SW 1271 (cell line): ENCODE results near the gene ABCC4.

Source experiments
- DNase-seq, 2 experiments: peaks; one replicate each; lab custom pipeline; 2025; lab: John Stamatoyannopoulos, UW

Gene ABCC4

GRCh38 chr13:95154413-95154886 is 146.8 kb downstream of the ABCC4 start:
- DNase-seq = no peak

DNA sequence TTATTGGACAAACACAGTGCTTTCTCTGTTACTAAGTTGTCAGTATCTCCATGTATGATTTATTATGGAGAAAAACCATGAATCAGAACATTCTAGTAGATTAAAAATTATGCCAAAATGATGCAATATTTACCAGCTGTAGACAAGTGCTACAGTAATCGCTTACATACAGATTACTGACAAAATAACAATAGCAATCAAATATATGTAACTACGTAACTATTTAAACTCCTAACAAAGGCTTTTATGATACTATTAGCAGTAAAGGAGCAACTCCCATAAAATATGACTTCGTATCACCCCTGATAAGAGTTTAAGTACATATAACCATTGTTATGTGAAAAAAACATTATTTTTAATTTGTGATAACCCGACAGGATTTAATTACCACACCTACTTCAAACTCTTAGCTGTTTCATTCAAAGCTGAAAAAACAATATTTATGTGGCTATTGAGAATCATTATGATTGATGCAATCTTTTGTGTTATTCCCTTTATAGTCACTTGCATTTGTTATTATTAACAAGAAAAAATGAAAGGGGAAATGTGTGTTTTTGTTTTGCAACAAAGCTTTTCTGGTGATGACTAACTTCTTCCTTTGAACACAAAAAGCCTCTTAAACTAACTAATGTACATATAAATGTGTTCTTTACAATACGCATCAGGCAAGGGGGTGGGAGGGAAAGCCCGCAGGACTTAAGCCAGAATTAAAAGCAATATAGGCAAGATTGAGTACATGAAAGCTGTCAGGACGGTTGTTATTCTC is 147.4 kb downstream of the ABCC4 start:
- DNase-seq = no peak

DNA sequence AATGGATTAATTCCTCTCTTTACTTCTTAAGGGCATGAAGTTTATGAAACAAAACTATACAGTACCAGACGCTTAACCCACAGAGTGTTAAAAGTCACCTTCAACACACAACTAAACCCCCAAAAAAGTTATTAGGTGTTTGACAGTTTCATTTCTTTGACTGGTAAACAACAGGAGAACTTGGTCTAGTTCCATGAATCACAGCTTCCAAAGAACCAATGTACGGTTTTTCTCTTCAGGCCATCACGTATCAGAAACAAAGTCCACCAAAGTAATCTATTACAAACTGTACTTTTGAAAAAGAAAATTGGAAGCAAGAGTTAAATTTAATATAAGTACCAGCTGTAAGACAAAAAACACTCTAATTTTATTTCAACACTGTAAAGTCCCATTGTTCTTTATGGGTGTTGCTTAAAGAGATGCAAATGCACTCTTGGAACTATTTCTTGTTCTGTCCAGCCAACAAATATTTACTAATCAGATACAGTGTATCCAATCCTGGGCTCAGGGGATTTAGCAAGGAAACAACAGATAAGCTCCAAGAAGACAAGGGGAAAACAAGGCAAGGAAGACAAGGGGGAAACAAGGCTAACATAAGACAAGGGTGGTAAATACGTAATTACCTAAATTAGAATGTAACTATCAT is 149.2 kb downstream of the ABCC4 start:
- no peak for DNase-seq

DNA sequence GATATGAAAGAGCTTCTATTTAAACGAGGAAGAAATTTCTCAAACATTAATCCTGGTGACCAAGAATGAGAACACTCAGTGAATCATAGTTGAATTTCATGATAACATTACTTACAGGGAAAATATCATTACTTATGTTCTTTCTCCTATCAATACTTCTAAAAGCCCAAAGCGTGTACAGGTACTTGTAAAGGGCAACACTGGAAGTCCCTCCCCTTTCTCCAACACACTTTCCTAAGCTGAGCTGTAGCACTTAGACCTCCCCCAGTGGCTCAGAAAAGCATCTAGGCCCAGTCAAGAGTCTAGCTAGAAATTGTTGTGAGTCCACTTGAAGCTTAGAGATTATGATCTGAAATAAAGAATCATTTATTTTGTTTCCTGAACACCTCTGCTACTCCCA is 150.7 kb downstream of the ABCC4 start:
- DNase-seq = no peak

DNA sequence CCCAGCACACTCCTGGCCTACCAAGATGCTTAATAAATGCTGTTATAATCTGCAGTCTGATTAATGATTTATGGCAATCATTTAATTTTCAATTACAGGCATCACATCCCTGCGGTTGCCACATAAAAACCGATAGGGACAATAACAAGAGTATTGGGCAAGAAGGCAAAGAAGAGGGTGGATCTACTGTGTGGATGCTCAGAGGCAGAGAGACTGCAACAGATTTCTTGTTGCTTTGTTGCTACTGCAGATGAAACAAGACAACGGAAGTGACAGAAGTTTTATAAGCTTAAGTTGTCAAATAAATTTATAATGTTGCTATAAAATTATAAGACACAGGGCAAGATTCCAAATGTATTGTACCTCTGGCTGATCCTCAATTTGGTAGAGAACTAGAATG is 154.8 kb downstream of the ABCC4 start:
- DNase-seq = no peak

GRCh38 chr13:95145587-95145986 is 155.7 kb downstream of the ABCC4 start:
- DNase-seq = no peak

GRCh38 chr13:95140502-95140901 is 160.7 kb downstream of the ABCC4 start:
- DNase-seq = no peak

- DNase-seq = no peak
Observed at GRCh38 chr13:95138876-95139585, 162.2 kb downstream of the ABCC4 start.

DNA sequence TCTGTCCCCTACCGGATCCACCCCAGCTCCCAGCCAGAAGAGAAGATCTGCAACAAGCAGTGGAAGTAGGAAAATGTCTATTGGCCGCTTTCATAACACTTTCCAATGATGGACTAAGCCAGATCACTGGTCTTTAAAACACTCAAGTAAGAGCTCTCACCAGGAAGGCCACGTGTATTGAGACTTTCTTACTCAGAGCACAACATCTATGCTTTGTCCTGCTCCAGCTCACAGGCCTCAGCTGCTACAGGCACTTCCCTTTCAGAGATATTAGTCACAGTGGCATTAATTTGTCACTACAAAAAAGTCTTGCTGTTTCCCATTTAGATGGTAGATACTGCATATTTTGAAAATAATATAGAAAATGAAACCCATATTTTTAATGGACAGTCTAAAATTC is 164.2 kb downstream of the ABCC4 start:
- no peak for DNase-seq

DNA sequence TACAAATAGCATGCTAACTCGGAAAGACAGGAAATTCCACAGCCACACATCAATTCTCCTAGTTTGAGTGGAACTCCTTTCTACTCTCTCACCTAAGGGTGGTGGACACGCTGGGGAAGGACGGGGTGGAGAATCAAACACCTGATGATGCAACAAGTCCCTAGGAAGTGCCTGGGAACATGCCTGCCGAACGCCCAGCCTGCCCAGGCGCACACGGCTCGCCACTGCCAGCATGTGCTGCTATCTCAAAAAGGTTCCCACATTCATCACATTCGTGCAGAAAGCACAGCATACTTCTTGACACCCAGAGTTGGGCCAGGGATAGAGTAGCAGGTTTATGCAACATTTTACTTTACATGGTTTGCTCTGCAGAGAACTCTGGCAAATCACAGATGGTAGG is 164.6 kb downstream of the ABCC4 start:
- DNase-seq = no peak

DNA sequence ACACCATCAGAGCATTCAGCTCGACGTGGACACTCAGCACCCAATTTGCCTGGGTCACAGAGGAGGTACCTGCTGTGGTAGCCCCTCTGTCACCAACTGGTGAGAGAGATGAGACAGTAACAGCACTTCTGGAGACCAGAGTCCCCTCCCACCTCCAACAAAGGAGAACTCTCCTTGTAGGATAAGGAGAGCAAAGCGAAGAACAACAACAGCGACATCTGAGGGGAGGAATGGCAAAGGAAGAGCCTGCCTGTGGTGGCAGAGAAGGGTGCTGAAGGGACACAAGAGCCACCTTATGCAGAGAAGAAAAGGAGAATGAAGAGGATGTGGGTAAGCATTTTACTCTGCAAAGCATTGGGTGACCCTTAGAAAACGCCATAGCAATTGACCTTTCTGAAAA is 167.8 kb downstream of the ABCC4 start:
- DNase-seq = no peak

DNA sequence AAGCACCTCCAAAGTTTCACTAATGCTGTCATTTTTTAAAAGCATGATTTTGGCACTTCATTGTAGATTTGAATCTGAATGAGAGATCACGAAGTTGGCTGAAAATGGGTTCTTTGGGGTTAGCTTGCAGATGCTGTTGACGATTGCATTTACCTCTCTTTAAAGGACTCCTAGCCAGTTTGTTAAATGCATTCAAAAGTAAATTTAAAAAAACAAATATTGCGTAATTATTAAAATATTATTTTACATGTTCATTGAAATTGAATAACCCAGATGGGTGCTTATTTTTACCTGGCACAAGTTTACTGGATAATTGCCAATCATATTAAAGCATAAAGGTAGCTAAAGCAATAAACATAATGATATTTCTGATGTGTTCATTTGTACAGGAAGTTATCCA is 172.2 kb downstream of the ABCC4 start:
- DNase-seq = no peak

DNA sequence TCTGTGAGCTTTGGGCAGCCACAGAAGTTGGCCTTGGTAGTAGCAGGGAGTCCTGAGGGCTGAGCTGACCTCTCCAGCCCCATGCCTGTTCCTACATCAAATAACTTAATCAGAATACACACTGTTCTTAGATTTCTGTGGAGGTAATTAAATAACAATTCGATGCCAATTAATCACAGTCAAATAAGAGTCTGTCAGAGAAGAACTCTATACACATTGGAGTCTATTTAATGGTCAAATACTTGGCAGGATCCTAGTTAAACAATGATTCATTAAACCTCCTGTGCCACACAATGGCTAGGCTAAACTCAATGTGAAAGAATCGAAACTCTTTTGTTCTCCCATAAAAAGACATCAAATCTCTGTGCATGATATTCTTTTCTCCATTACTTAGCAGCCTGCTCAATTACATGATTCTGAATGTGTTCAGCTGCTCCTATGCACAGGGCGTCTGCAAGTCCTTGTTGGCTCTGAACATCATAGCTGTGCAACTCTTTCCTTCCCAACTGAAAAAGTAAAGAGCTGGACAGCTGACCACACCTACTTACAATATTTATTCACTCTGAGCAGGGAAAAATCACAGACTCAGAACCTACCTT is 173.1 kb downstream of the ABCC4 start:
- no peak for DNase-seq

- no peak for DNase-seq
Observed at GRCh38 chr13:95124959-95125358, 176.3 kb downstream of the ABCC4 start.

DNA sequence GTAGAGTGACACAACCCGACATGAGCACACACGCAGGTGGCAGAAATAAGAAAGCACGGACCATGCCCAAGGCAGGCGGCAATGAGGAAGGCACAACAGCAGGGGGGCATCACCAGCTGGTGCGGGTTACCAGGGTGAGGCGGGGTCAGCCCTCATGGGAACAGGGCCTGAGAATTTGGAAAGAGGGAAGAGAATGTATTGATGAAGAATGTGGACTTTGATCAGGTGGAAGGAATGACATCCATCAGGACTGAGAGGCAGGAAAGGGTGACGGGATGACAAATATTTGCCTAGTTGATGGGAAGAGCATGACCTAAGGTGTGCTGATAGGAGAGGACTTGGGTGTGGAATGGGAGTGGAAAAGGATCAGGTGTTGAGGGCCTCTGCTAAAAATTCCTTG is 177.5 kb downstream of the ABCC4 start:
- DNase-seq = no peak

DNA sequence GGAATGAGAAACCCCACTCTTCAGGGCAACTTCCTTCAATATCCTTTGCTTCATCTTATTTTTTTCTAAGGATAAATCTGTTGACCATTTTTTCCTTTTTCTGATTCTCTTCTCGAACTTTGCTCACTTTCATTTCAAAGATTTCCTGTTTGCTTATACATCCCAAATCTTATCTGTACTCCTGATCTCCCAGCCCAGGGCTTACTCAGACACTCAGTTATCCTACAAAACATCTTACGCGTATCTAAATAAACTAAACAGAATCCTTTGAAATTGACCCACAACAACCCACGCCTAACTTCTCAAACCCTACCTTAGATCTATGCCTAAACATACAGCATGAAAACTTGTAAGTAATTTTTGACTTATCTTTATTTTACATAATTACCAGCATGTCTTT is 179.2 kb downstream of the ABCC4 start:
- no peak for DNase-seq

GRCh38 chr13:95121516-95121915 is 179.7 kb downstream of the ABCC4 start:
- DNase-seq = no peak

- no peak for DNase-seq
Observed at GRCh38 chr13:95120650-95121049, 180.6 kb downstream of the ABCC4 start.

GRCh38 chr13:95118541-95119324 is 182.5 kb downstream of the ABCC4 start:
- DNase-seq = no peak

DNA sequence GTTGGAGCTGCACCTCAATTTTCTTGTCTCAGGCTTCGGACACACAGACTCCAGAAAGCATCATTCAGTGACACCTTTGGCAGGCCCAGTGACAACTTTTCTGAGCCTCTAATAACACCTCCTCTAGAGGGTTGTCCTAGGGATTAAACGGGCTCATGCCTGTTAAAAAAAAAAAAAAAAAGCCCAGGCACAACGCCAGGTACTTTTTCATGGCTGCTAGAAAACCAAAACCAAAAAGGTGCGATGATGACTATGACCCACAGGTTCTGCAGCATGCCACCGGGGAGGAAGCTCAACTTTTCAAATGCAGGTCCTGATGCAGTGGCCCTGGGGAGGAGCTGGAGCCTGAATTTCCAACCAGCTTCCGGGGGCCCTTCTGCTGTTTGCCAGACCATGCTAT is 184.2 kb downstream of the ABCC4 start:
- DNase-seq = no peak

GRCh38 chr13:95115525-95115924 is 185.7 kb downstream of the ABCC4 start:
- no peak for DNase-seq

DNA sequence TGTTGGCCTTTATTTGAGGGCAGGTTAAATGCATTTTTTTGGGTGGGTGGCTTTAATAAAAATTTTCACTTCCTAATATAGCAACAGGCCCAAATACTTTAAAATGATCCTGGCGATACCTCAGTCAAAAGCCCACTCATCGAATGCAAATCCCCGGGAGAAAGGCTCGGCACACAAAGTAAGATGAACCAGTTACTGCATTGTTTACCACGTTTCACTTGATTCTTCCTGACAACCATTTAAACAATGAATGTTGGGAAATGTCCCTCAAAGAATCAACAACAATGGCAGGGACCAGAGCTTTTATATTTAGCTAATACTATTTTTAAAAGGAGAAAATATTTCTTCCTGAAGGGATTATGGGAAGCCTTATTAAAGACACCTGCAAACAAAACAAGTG is 187.7 kb downstream of the ABCC4 start:
- no peak for DNase-seq
